A549 treated with GW870086 at 1 μM for 4 hours (cell line): ENCODE results near the gene KRTAP5-1. TPM values are rescaled to one million over a fixed set of nuclear protein-coding genes. Genes with fewer than 3 reads are reported as not detected.

Experiments
- total RNA-seq: library from RNA; stranded (reverse); fragments of 200-300 nt; extraction: Qiagen RNA extraction; gene quantifications from 5 replicates; pipeline ENCODE4 v1.2.3, GENCODE V29; 2022; ENCODE audit warnings: low read depth

KRTAP5-1 gene
- total RNA-seq = not detected in 5 replicates

GRCh38 chr11:1584661-1585370 lies at the start of gene KRTAP5-1:
TSS of gene KRTAP5-1 (minus strand) at chr11:1585283. CDS start at chr11:1585249, 34 bp downstream.

GRCh38 chr11:1629326-1630185 lies 44.5 kb upstream of the KRTAP5-1 start, which contains the start of gene KRTAP5-5:
TSS of gene KRTAP5-5 (plus strand) at chr11:1629775. CDS start at chr11:1629841, 66 bp downstream.

DNA sequence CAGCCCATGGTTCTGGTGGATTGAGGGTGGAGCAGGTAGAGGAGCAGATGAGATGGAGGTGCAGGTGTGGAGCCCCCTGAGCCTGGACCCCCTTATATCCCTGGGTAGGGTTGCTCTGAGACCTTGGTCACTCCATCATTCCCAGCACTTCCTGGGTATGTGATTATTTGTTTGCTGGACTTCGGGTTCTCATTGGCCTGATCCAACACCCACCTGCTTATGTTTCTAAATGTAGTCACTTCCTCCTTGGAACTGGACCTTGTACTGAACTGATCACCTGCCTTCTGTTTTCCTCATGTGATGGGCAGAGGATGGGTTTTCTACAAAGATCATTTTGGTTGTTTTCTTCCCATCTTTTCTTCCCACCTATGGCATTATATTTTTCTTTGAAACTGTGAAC lies 37.0 kb upstream of the KRTAP5-1 start, which contains the start of gene KRTAP5-4:
Gene KRTAP5-4 (minus strand): TSS at position 53 of the 400 bp plus-strand sequence. CDS start 45 bp downstream, at position 8.

DNA sequence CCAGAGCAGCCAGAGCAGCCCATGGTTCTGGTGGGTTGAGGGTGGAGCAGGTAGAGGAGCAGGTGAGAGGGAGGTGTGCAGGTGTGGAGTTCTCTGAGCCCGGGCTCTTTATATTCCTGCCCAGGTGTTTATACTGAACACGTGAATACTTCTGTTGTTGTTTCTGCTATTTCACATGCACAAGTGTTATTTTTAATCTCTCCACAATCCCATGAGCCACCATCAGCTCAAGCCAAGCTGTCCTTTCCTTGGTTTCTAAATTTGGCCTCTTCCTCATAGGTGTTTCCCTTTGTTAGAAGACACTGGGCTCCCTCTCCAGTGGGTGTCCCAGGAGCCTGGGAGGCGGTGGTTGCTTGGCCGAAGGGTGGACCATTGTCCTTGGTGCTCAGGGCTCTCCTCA lies 23.3 kb upstream of the KRTAP5-1 start, which contains the start of gene KRTAP5-3:
Gene KRTAP5-3 (minus strand): TSS at position 101 of the 400 bp plus-strand sequence. CDS start 78 bp downstream, at position 23.

DNA sequence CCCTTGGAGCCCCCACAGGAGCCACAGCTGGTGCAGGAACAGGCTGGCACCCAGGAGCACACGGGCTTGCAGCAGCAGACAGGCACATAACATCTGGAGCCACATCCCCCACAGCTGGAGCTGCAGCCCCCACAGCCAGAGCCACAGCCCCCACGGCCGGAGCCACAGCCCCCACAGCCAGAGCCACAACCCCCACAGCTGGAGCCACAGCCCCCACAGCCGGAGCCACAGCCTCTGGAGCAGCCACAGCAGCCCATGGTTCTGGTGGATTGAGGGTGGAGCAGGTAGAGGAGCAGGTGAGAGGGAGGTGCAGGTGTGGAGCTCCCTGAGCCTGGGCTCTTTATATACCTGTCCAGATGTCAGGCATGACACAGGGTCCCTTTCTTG lies 12.9 kb upstream of the KRTAP5-1 start, which contains the start of gene KRTAP5-2:
Gene KRTAP5-2 (minus strand): TSS at position 301 of the 387 bp plus-strand sequence. CDS start 44 bp downstream, at position 257.

GRCh38 chr11:1572197-1573076 lies 12.6 kb downstream of the KRTAP5-1 start, which contains the start of gene DUSP8:
TSS of gene DUSP8 (minus strand) at chr11:1572271. CDS start at chr11:1565826, 6,445 bp downstream.

Other genes starting within 250 kb of the KRTAP5-1 start
- 5.9 to 6.7 TPM (median 6.2 TPM) in 5 replicates for gene BRSK2, start 195.3 kb downstream of the KRTAP5-1 start, total RNA-seq
- 37.2 to 43.6 TPM (median 41.6 TPM) in 5 replicates for gene MOB2, start 98.5 kb downstream of the KRTAP5-1 start, total RNA-seq
- 0.34 to 1.6 TPM (median 0.83 TPM) in 5 replicates for gene DUSP8, start 13.0 kb downstream of the KRTAP5-1 start, total RNA-seq
- not detected in 5 replicates for gene KRTAP5-2, start 13.0 kb upstream of the KRTAP5-1 start, total RNA-seq
- not detected in 5 replicates for gene KRTAP5-3, start 23.2 kb upstream of the KRTAP5-1 start, total RNA-seq
- gene KRTAP5-4, start 36.9 kb upstream of the KRTAP5-1 start, total RNA-seq = not detected in 5 replicates
- gene KRTAP5-5, start 44.5 kb upstream of the KRTAP5-1 start, total RNA-seq = not detected in 5 replicates
- not detected in 5 replicates for gene KRTAP5-6, start 111.9 kb upstream of the KRTAP5-1 start, total RNA-seq
- 0.96 to 2.1 TPM (median 1.2 TPM) in 5 replicates for gene IFITM10, start 165.3 kb upstream of the KRTAP5-1 start, total RNA-seq
- gene CTSD, start 178.6 kb upstream of the KRTAP5-1 start, total RNA-seq = 357 to 564 TPM (median 482 TPM) in 5 replicates
- 0.21 to 1.00 TPM (median 0.36 TPM) in 5 replicates for gene SYT8, start 249.7 kb upstream of the KRTAP5-1 start, total RNA-seq